Activated CD8-positive, alpha-beta memory T cell treated with anti-CD3 and anti-CD28 coated beads for 4 hours (primary cell): ENCODE measurements around the gene FAM162A.
A peak's percentile ranks its signal among the peaks of the same experiment; 100 is the strongest.
"Not testable (repeated sequence)": the region's sequence is repeated elsewhere in the genome, so short reads cannot be mapped to it uniquely, and the experiment has no call there.

Experiments used
- DNase-seq, 2 donors: peaks; one replicate each; pipeline ENCODE4 v3.0.0-alpha.2; 2020; ENCODE audit warnings: low read depth in 2 of 2

FAM162A gene, protein sequence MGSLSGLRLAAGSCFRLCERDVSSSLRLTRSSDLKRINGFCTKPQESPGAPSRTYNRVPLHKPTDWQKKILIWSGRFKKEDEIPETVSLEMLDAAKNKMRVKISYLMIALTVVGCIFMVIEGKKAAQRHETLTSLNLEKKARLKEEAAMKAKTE

GRCh38 chr3:122383771-122384697 lies at the start of gene FAM162A:
Gene FAM162A (plus strand): TSS chr3:122384182. CDS start chr3:122384266, 84 bp downstream.
- DNase-seq, result peak; percentile 81 to 85

DNA sequence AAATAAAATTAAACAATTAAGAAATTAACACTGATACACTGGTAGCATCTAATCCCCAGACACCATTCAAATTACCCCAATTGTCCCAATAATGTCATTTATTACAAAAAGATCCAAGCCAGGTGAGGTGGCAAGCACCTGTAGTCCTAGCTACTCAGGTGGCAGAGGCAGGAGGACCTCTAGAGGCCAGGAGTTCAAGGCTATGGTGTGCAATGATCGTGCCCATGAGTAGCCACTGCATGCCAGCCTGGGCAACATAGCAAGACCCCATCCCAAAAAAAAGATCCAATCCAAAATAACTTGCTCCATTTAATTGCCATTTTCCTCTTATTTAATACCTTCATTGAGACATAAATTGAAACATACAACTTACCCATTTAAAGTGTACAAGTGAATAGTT lies 41.2 kb upstream of the FAM162A start:
- no peak for DNase-seq

GRCh38 chr3:122343654-122344053 lies 40.3 kb upstream of the FAM162A start:
- no peak for DNase-seq

DNA sequence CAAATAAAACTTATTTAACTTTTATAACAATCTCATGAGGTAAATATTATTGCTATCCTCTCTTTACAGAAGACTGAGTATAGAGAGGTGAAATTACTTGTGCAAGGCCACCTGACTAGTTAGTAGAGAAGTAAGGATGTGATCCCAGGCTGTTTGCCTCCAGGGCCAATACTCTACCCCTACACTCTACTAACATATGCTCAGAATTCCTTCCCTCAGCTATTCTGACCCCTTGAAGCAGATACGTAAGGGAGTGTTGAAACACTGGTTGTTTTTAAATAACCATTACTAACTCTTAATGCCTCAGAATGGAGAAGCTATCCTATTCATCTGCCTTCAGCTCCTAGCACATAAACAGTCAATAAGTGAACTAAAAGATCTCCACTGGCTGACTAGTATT lies 34.8 kb upstream of the FAM162A start:
- DNase-seq, result no peak

DNA sequence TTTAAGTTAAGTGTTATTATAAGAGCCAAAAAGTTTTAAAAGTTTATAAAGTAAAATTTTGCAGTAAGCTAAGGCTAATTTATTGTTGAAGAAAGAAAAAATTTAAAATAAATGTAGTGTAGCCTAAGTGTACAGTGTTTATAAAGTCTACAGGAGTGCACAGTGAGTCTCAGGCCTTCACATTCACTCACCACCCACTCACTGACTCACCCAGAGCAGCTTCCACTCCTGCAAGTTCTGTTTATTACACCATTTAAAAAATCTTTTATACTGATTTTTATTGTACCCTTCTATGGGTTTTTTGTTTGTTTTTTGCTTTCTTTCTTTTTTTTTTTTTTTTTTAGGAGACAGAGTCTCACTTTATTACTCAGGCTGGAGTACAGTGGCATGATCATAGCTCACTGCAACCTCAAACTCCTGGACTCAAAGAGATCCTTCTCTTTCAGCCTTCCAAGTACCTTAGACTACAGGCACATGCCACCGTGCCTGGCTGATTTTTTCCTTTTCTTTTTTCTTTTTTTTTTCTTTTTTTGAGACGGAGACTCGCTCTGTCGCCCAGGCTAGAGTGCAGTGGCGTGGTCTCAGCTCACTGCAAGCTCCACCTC lies 33.1 kb upstream of the FAM162A start:
- no peak for DNase-seq

DNA sequence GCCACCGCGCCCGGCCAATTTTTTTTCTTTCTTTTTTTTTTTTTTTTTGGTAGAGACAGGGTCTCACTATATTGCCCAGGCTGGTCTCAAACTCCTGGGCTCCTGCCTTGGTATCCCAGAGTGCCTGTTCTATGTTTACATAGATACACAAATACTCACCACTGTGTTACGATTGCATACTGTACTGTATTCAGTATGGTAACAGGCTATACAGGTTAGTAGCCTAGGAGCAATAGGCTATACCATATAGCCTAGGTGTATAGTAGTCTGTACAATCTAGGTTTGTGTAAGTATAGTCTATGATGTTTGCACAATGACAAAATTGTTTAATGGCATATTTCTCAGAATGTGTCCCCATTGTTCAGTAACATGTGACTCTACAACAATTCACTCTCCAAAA lies 32.4 kb upstream of the FAM162A start:
- no peak for DNase-seq

DNA sequence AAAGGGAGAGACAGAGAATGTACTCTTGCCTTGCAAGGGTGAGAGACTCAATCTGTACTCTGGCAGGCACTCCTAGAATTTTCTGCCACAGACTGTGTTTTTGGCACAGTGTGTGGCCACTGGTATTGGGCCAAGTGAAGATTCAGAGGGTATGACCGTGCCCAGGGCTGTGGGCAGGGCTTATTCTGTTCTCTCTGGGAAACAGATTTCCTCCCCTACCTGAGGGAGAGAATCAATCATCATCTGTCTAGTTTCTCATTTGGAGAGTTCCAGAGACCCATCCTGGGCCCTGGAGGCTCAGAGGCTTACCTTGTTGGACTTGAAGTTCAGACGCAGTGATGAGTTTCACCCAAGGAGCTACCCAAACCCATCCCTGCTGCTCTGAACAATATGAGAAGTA lies 30.8 kb upstream of the FAM162A start:
- no peak for DNase-seq

GRCh38 chr3:122353893-122354401 lies 30.0 kb upstream of the FAM162A start:
- DNase-seq, result no peak

DNA sequence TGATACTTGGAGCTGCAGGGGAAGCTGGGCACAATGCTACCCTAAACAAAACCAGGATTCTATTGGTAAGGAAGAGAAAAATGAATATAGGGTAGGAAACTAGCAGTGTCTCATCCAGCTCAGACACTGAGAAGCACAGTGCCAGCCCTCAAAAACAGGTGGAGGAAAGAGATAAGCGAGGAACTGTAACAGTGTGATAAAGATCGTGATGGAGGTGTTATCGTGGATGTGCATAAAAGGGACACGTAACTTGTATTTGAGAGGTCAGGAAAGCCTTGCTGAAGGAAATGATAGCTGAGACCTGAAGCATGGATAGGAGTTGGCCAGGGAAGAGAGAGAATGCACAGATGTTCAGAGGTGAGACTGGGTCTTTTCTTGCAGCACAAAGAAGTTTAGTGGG lies 28.4 kb upstream of the FAM162A start:
- no peak for DNase-seq

DNA sequence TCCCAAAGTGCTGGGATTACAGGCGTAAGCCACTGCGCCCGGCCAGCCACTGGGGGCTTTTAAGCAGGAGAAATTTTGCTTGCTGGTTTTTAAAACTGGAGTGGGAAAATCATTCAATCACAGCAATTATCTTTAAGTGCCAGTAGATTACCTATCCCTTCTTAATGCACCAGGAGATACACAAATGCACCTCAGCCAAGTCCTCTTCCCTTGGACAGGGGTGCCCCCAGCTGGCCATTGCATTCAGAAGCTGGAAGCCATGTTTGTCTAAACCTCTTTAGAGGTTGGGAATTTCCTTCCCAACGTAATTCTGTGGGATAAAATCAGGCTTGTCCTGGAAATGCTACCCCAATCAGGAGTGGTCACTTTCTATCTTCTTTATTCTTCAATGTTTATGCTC lies 27.6 kb upstream of the FAM162A start:
- no peak for DNase-seq

DNA sequence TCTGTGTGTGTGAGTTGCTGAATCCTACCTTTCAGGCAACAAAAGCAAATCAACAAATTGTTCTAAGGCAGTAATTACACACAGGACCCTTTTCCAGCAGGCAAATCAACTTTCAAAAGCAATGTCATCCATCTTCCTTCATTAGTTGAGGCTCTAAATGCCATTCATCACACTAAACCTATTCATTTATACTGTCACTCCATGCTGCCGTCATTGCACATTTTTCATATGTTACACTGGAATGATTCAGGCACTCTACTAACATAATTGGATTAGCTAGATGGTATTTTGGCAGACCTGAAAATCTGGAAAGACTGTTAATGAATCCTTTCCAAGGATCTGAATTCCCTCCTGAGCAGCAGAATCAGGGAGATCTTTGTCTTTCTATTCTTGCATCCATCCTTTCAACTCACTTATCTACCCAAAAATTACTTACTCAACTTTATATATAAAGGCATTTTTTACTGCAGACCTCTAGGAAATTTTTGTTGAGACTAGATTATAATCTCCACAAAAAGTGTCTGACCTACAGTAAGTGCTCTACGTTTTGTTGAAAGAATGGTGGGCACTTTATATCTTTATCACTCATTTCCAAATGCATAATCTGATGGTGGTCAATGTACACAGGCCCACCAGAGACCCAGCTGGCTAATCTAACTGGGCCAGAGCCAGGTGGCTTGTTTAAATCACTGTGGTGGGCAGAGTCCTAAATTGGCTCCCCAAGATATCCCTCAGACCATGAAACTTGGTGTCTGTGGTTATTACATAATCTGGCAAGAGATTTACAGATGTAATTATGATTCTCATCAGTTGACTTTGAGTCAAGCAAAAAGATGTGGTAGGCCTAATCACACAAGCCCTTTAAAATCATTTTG lies 25.9 kb upstream of the FAM162A start:
- DNase-seq, result no peak

DNA sequence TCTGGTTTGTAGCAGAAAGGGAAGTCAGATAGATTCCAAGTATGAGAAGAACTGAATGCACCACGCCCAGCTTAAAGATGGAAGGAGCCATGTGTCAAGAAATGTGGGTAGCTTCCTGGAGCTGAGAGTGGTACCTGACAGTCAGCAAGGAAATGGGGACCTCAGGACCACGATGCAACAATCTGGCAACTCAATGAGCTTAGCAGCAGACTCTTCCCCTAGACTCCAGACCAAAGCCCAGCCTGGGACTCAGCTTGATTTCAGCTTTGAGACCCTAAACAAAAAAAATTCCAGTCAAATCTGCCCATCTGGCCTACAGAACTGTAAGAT lies 25.3 kb upstream of the FAM162A start:
- DNase-seq, result no peak

GRCh38 chr3:122362026-122362425 lies 22.0 kb upstream of the FAM162A start:
- DNase-seq, result no peak

GRCh38 chr3:122364490-122364889 lies 19.5 kb upstream of the FAM162A start:
- no peak for DNase-seq

- DNase-seq, result no peak
Observed at GRCh38 chr3:122365073-122365472, 18.9 kb upstream of the FAM162A start.

- not testable (repeated sequence) for DNase-seq
Observed at GRCh38 chr3:122365582-122366378, 18.2 kb upstream of the FAM162A start.

GRCh38 chr3:122366379-122366749 lies 17.6 kb upstream of the FAM162A start:
- no peak for DNase-seq

DNA sequence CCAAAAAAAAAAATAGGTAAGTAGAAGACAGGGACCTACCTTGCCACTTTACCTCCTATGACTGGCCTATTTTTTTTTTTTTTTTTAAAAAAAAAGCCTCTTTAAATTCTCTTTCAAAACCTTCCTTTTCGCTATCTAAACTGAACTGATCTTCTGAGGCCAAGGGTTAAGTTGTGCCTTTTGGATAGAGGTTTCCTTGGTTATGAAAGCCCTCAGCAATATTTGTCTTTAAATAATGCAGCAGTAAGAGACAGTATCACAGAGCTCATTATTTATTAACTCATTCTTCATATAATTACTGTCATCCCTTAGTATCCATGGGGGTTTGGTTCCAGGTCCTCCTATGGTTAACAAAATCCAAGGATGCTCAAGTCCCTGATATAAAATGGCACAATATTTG lies 9.9 kb upstream of the FAM162A start:
- DNase-seq, result no peak

- no peak for DNase-seq
Observed at GRCh38 chr3:122377975-122378374, 6.0 kb upstream of the FAM162A start.

GRCh38 chr3:122382888-122383666 lies 905 bp upstream of the FAM162A start, which contains the start of gene MIX23:
Gene MIX23 (minus strand): TSS chr3:122383231. CDS start chr3:122383224, 7 bp downstream.
- DNase-seq, result peak; percentile 64 to 72
